IPS-11a (cell line): Measurements from ENCODE around the gene RSL24D1.
"Not testable (repeated sequence)": the region's sequence is repeated elsewhere in the genome, so short reads cannot be mapped to it uniquely, and the experiment has no call there.

Experiments
- H3K4me3 ChIP-seq: one replicate; pipeline ENCODE4 v1.5.1; 2013; ENCODE audit warnings: low read depth, low read length, control low read depth

Gene RSL24D1

GRCh38 chr15:55218056-55218455 is 21.3 kb upstream of the RSL24D1 start:
- H3K4me3 ChIP-seq, result no peak overlapping the region

DNA sequence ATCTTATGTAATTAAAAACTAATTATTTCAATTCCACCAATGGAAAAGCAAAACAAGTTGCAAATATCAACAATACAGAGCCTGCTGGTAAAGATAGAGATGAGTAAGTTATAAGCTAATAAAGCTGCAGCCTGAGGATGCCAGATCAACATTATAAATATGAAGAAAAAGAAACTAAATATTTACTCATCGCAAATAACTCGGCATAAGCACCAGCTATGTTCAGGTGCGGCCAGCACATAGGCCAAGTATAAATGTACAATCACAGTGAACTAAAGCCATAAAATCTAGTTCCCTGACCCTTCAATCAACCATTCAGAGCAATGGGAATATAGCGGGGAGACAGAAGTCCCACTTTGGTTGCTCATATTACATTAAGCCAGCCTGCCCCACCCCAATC is 7.7 kb upstream of the RSL24D1 start:
- H3K4me3 ChIP-seq, result no peak overlapping the region

DNA sequence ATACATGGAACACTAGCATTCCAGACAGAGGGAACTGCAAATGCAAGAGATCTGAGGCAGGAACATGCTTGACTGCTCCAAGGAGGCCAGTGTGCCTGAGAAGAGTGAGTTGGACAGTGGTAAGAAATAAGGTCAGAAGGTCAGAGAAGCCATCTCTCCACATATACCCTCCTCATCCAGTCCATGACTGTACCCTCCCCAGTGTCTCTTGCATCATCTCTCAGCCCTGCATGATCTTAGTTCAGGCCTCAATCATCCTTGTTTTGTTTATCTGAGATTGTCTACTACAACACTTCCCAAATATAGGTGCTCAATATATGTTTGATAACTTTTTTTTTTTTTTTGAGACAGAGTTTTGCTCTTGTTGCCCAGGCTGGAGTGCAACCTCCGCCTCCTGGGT is 5.5 kb upstream of the RSL24D1 start:
- no peak overlapping the region for H3K4me3 ChIP-seq

DNA sequence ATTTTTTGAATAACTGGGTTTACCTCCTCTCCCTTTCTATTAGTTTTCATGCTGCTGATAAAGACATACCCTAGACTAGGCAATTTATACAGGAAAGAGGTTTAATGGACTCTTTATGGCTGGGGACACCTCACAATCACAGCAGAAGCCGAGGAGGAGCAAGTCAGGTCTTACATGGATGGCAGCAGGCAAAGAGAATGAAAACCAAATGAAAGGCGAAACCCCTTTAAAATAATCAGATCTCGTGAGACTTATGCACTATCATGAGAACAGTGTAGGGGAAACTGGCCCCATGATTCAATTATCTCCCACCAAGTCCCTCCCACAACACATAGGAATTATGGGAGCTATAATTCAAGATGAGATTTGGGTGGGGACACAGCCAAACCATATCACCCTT is 2.0 kb upstream of the RSL24D1 start:
- H3K4me3 ChIP-seq, result no peak overlapping the region

DNA sequence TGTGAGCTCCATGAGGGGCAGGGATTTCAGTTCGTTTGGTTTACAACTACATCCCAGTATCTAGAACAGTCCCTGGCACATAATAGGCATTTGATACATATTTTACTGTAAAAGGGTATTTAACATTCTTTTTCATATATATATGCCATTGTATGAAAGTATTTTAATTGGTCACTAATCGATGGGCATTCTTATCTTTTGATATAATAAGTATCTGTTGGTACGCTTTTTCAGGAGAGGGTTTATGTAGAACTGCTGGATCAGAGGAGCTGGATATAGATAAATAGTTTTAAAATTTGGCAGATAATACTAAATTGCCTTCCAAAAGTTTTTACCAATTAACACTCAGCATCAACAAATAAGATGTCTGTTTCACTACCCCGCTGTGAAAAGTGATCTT is 978 bp upstream of the RSL24D1 start:
- H3K4me3 ChIP-seq, result peak overlapping the region; percentile 97

DNA sequence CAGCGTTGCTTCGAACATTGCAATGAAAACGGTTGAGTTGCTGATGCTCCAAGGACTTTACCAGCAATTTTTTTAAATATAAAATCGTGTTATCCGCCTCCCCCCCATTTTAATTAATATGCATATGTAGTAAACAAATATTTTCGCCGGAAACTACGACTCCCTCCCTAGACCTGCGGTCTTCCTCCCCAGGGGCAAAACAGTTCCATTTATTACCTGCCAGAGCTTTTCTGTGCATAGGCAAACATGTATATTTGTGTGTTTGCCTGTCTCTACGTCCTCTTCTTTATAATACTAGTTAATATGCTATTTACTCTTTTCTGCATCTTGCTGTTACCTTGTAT is 593 bp upstream of the RSL24D1 start:
- H3K4me3 ChIP-seq, result peak overlapping the region; percentile 97

- H3K4me3 ChIP-seq, result peak overlapping the region; percentile 97
Measured at GRCh38 chr15:55195996-55196395, 745 bp downstream of the RSL24D1 start.

DNA sequence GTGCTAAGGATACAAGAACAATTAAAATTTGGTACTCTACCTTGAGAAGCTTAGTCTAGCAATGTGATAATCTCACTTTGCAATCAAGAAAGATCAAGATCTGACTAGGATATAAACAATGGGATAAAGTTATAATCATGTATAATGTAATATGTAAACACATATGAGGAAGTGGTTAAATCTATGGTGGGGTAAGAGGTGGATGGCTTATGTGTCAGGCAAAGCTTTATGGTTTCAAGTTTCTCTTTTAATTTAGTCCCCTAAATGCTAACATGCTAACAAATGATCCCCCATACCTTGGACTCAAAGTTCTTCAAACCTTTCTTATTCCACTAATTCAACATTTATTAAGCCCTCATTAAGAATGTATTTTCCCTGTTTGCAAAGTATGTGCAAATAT is 2.5 kb downstream of the RSL24D1 start:
- H3K4me3 ChIP-seq, result no peak overlapping the region

DNA sequence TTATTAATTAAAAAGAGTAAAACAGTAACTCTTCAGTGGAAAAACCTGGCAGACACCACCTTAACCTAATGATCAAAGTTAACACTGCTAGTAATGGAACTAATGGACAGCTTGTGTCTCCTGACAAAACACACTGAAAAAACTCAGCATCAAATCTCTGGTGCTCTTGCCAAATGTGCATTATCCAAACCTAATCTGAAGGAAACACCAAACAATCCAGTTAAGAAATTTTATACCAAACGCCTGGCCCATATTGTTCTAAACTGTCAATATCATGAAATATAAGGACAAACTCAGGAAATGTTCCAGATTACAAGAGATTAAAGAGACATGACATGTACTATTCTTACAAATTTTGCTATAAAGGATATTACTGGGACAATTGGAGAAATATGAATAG is 10.4 kb downstream of the RSL24D1 start:
- no peak overlapping the region for H3K4me3 ChIP-seq

DNA sequence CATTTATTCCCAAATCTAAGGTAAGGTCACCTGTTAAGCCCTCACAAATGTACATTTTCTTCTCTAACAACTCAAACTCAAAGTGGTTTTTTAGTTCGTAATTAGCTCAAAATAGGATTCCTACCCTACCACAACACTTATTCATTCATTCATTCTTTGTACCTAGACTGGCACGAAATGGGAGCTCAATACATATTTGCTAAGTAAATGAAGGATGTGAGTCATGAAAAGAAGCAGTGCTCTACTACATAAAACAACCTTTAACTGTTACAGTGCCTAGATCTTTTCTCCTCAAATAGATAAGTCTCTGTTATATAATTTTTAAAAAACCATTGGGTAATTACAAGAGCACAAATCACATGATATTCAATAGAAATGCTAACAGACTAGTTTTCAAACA is 13.1 kb downstream of the RSL24D1 start:
- H3K4me3 ChIP-seq, result no peak overlapping the region

GRCh38 chr15:55179141-55179540 is 17.6 kb downstream of the RSL24D1 start:
- no peak overlapping the region for H3K4me3 ChIP-seq

DNA sequence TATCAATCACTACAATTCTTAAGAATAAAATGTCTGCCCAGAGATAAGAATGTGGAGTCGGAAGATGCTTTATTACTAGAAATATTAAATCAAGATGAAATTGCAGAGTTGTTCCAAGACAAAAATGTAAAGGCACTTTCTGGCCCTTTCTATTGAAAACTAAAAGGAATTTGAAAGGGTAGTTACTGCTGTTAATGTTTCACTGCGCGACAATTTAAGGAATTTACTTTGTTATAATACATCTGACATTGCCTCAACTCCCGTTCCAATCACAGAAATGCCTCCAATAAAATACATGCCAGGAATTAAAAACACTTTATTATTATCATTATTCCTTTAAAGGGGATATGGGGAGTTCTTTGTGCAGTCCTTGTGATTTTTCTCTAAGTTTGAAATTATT is 26.4 kb downstream of the RSL24D1 start:
- no peak overlapping the region for H3K4me3 ChIP-seq

DNA sequence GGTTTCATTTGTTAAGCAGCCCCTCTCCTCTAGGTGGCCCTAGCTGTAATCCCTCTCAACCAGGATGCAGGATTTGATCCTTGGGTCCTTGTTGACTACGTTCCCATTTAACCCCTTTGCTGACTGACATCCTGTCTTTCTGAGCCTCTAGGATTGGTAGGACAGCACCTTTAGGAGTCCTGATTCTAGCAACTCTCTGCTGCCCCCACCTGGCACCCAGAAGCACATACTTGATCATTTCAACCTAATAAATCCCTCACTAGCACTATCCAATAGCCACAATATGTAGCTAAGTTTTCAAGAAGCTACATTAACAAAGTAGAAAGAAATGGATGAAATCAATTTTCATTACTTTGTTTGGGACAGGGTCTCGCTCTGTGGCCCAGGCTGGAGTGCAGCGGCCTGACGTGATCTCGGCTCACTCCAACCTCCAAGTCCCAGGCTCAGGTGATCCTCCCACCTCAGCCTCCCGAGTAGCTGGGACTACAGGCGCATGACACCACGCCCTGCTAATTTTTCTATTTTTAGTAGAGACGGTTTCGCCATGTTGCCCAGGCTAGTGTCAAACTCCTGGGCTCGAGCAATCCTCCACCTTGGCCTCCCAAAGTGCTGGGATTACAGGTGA is 28.3 kb downstream of the RSL24D1 start:
- H3K4me3 ChIP-seq, result no peak overlapping the region

- no peak overlapping the region for H3K4me3 ChIP-seq
Measured at GRCh38 chr15:55164284-55164683, 32.5 kb downstream of the RSL24D1 start.

GRCh38 chr15:55151631-55152030 is 45.1 kb downstream of the RSL24D1 start:
- no peak overlapping the region for H3K4me3 ChIP-seq

GRCh38 chr15:55143132-55143531 is 53.6 kb downstream of the RSL24D1 start:
- H3K4me3 ChIP-seq, result not testable (repeated sequence)

DNA sequence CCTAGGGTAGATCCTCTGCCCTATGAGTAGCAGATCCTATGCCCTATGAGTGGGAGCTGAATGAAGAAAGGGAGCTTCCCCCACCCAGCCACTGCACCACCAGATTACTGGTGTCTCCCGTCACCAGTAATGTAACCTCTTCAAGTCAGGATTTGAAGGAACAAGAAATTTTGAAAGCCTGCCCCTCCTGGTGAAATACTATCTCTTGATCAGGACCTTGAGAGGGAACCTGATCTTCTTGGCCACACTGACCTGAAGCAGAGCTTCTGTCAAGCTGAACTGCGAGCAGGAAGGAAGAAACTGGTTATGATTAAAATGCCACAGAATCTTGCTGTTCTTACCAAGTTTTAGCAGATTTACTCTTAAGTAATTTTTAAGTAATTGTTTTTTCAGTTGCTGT is 62.8 kb downstream of the RSL24D1 start:
- no peak overlapping the region for H3K4me3 ChIP-seq

- H3K4me3 ChIP-seq, result no peak overlapping the region
Measured at GRCh38 chr15:55132672-55133071, 64.1 kb downstream of the RSL24D1 start.
